Prostate gland (tissue), 2 donors: Measurements from ENCODE around the gene PIAS1.

Experiments
- POLR2AphosphoS5 ChIP-seq: sonication (generic); formaldehyde crosslinking; IDR thresholded peaks from one replicate; pipeline ENCODE4 v1.6.1; 2017; ENCODE audit warnings: antibody characterized with exemption
- TF ChIP-seq, protein P1 (sequence below), 4 experiments: fragments of 200-600 bp in 2 of 4; fragments of 450-650 bp in 2 of 4; sonication (generic) in 2 of 4; IDR thresholded peaks; 1 replicate in 3 of 4; 2 replicates in 1 of 4; pipeline ENCODE4 v1.5.1; 2016 to 2019; ENCODE audit warnings: antibody characterized with exemption in 4 of 4, mild to moderate bottlenecking in 2 of 4, moderate library complexity in 2 of 4

DNA sequence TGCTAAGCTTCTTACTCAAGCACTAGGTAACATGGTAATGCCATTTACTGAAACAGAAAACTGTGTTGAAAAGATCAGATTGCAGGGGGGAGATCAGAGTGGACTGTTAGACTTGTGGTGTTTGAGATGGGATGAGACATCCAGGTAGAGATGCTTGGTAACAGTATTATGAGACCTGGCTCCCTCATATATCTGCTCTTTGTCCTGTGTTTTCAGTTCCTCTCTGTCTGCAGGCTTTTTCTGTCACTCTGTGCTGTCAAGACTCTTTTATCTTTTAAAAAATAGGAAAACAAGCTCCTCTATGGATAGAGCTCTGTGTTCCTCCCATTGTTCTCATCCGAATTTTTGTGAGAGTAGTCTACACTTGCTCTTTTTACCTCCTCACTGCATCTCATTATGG lies 103.0 kb downstream of the PIAS1 start:
- TF ChIP-seq, protein P1, sequence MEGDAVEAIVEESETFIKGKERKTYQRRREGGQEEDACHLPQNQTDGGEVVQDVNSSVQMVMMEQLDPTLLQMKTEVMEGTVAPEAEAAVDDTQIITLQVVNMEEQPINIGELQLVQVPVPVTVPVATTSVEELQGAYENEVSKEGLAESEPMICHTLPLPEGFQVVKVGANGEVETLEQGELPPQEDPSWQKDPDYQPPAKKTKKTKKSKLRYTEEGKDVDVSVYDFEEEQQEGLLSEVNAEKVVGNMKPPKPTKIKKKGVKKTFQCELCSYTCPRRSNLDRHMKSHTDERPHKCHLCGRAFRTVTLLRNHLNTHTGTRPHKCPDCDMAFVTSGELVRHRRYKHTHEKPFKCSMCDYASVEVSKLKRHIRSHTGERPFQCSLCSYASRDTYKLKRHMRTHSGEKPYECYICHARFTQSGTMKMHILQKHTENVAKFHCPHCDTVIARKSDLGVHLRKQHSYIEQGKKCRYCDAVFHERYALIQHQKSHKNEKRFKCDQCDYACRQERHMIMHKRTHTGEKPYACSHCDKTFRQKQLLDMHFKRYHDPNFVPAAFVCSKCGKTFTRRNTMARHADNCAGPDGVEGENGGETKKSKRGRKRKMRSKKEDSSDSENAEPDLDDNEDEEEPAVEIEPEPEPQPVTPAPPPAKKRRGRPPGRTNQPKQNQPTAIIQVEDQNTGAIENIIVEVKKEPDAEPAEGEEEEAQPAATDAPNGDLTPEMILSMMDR (IDR thresholded peaks at IDR 0.05), result no peak
- no peak for TF ChIP-seq POLR2AphosphoS5
